GM12891 (cell line): ENCODE results near the gene NMT1.

Experiments used
- DNase-seq: peaks from one replicate; pipeline ENCODE4 v3.0.0; 2011; ENCODE audit warnings: low spot score; ENCODE audit not compliant: insufficient read length
- FAIRE-seq: peaks from 2 replicates; lab custom pipeline; 2011; peaks lifted over from hg19 to GRCh38; lab: Jason Lieb, UNC
- PAX5 ChIP-seq: IDR thresholded peaks from 2 replicates; pipeline ENCODE4 v1.6.1; 2011; ENCODE audit warnings: low read length, moderate library complexity, mild to moderate bottlenecking; ENCODE audit not compliant: insufficient read depth, severe bottlenecking
- POLR2A ChIP-seq: IDR thresholded peaks from 2 replicates; pipeline ENCODE4 v1.6.1; 2011; ENCODE audit warnings: low read depth, low read length, control low read depth
- POLR2AphosphoS5 ChIP-seq: IDR thresholded peaks from 2 replicates; pipeline ENCODE4 v1.6.1; 2011; ENCODE audit warnings: low read depth, low read length, control low read depth
- POU2F2 ChIP-seq: IDR thresholded peaks from 2 replicates; pipeline ENCODE4 v1.6.1; 2011; ENCODE audit warnings: low read depth, mild to moderate bottlenecking, control low read depth, low read length, moderate library complexity
- SPI1 ChIP-seq: IDR thresholded peaks from 2 replicates; pipeline ENCODE4 v1.6.1; 2011; ENCODE audit warnings: low read depth, low read length, control low read depth
- TAF1 ChIP-seq: IDR thresholded peaks from 2 replicates; pipeline ENCODE4 v1.6.1; 2011; ENCODE audit warnings: low read depth, low read length, control low read depth

NMT1 gene

GRCh38 chr17:45144199-45145034 lies 83.3 kb downstream of the NMT1 start:
- TF ChIP-seq POU2F2 = no peak
- no peak for TF ChIP-seq TAF1
- no peak for TF ChIP-seq PAX5
- TF ChIP-seq SPI1 = no peak
- no peak; the same call in 1 of the 2 replicates for TF ChIP-seq POLR2AphosphoS5
- no peak for TF ChIP-seq POLR2A
- no peak for FAIRE-seq

GRCh38 chr17:45145035-45145389 lies 83.9 kb downstream of the NMT1 start:
- DNase-seq (no peak), FAIRE-seq (no peak)
- TF ChIP-seq SPI1 (no peak), PAX5 (no peak), TAF1 (no peak), POLR2A (no peak), POLR2AphosphoS5 (no peak), POU2F2 (no peak)

More at GRCh38 chr17:45144199-45145034, 83.3 kb downstream of the NMT1 start:
- DNase-seq = no peak

- FAIRE-seq = no peak
These were observed 85.0 kb downstream of the NMT1 start for GRCh38 chr17:45146166-45146565.

GRCh38 chr17:45146592-45146889 lies 85.4 kb downstream of the NMT1 start:
- TF ChIP-seq POLR2A = no peak; the same call in 1 of the 2 replicates
- TF ChIP-seq POU2F2 = no peak
- TF ChIP-seq SPI1 = no peak
- no peak for TF ChIP-seq PAX5
- no peak for TF ChIP-seq TAF1
- no peak for TF ChIP-seq POLR2AphosphoS5
- FAIRE-seq = no peak
- DNase-seq = no peak

More at GRCh38 chr17:45146166-45146565, 85.0 kb downstream of the NMT1 start:
- TF ChIP-seq TAF1 (no peak), PAX5 (no peak), SPI1 (no peak), POLR2A (no peak), POLR2AphosphoS5 (no peak)
- DNase-seq = no peak

GRCh38 chr17:45146890-45147580 lies 85.9 kb downstream of the NMT1 start:
- TF ChIP-seq SPI1 = no peak
- TF ChIP-seq POLR2AphosphoS5 = peak; percentile 58
- TF ChIP-seq PAX5 = no peak
- TF ChIP-seq POLR2A = peak; percentile 60; the same call in 1 of the 2 replicates
- DNase-seq (no peak), FAIRE-seq (peak; percentile 48)

- TF ChIP-seq TAF1 = peak; percentile 79
- TF ChIP-seq POLR2AphosphoS5 = no peak
- 0 out of 2 replicates have a peak, but pooled peaks have one; percentile 11 for TF ChIP-seq POLR2A
- no peak for TF ChIP-seq SPI1
- no peak for TF ChIP-seq PAX5
- TF ChIP-seq POU2F2 = peak; percentile 95
- FAIRE-seq (peak; percentile 81), DNase-seq (peak; percentile 66)
These were observed 86.6 kb downstream of the NMT1 start for GRCh38 chr17:45147581-45148182.

GRCh38 chr17:45148183-45149036 lies 87.3 kb downstream of the NMT1 start, which contains the start of gene HEXIM1:
Gene HEXIM1 (plus strand): TSS chr17:45148475. CDS start chr17:45149191, 716 bp downstream.
- DNase-seq = peak; percentile 88
- peak; percentile 90 for FAIRE-seq
- TF ChIP-seq POLR2AphosphoS5 (peak; percentile 100), PAX5 (peak; percentile 74), SPI1 (peak; percentile 36; the same call in 1 of the 2 replicates), TAF1 (peak; percentile 98), POU2F2 (peak; percentile 98), POLR2A (peak; percentile 100)

- TF ChIP-seq POU2F2 = no peak
- TF ChIP-seq TAF1 = no peak
- TF ChIP-seq POLR2A = no peak
- no peak for TF ChIP-seq POLR2AphosphoS5
- no peak for TF ChIP-seq SPI1
- no peak for TF ChIP-seq PAX5
- peak; percentile 75 for FAIRE-seq
- peak; percentile 63 for DNase-seq
These were observed 88.0 kb downstream of the NMT1 start for GRCh38 chr17:45149037-45149668.
